Ascending aorta (tissue), 2 donors: ENCODE data around the gene ANAPC16. TPM values are rescaled to one million over a fixed set of nuclear protein-coding genes. Genes with fewer than 3 reads are reported as not detected.

Experiments used
- DNase-seq, 2 donors: peaks; one replicate each; pipeline ENCODE4 v3.0.0-alpha.2; 2019; ENCODE audit warnings: low spot score in 2 of 2
- H3K27ac ChIP-seq, 2 donors: fragments of 200-600 bp; sonication (generic); one replicate each; pipeline ENCODE4 v1.5.1; 2016 to 2017; ENCODE audit warnings: mild to moderate bottlenecking in 1 of 2
- H3K27me3 ChIP-seq: fragments of 200-600 bp; sonication (generic); one replicate; pipeline ENCODE4 v1.5.1; 2017
- H3K36me3 ChIP-seq, 2 donors: fragments of 200-600 bp; sonication (generic); one replicate each; pipeline ENCODE4 v1.5.1; 2016
- H3K4me1 ChIP-seq, 2 donors: fragments of 200-600 bp; sonication (generic); one replicate each; pipeline ENCODE4 v1.5.1; 2016 to 2017; ENCODE audit warnings: mild to moderate bottlenecking in 1 of 2
- H3K4me3 ChIP-seq, 2 donors: fragments of 200-600 bp; sonication (generic); one replicate each; pipeline ENCODE4 v1.5.1; 2016 to 2017; ENCODE audit warnings: mild to moderate bottlenecking in 1 of 2
- H3K9me3 ChIP-seq, 2 donors: fragments of 200-600 bp; sonication (generic); one replicate each; pipeline ENCODE4 v1.5.1; 2016
- intact Hi-C: fragments of 100-400 bp; cut with DNase I; formaldehyde crosslinking; loops from one replicate; pipeline ENCODE4 v1.15.1; 2023
- total RNA-seq: library from RNA; depleted of rRNA; stranded (reverse); fragments of >200 nt; gene quantifications from one replicate; pipeline ENCODE4 v1.1.0, GENCODE V29; 2016
- TF ChIP-seq, protein P1 (sequence below), 3 experiments: fragments of 200-600 bp in 2 of 3; fragments of 450-650 bp in 1 of 3; sonication (generic) in 2 of 3; IDR thresholded peaks; one replicate each; pipeline ENCODE4 v1.5.1; 2016 to 2019; ENCODE audit warnings: antibody characterized with exemption in 3 of 3, mild to moderate bottlenecking in 1 of 3, moderate library complexity in 1 of 3

Gene ANAPC16
- total RNA-seq, 1 donor from 2014 or later: 22.8 TPM

GRCh38 chr10:72218325-72218724, 2.5 kb downstream of the ANAPC16 start:
- Histone ChIP-seq H3K9me3 (no peaks in the 10 kb centered on the region), H3K4me1 (peaks cover 5 to 46% of the 10 kb centered on the region in 2 donors), H3K27ac (peak overlapping the region; percentile 78 to 93), H3K27me3 (no peaks in the 10 kb centered on the region), H3K36me3 (peaks cover 4 to 12% of the 10 kb centered on the region in 2 donors), H3K4me3 (peak overlapping the region; percentile 6 to 14)
- DNase-seq: no peak
- intact Hi-C loops: loop anchor here (5.0 kb wide), 1 partner anchor 99 kb away; no protein-coding TSS in a partner anchor
- TF ChIP-seq, protein P1, sequence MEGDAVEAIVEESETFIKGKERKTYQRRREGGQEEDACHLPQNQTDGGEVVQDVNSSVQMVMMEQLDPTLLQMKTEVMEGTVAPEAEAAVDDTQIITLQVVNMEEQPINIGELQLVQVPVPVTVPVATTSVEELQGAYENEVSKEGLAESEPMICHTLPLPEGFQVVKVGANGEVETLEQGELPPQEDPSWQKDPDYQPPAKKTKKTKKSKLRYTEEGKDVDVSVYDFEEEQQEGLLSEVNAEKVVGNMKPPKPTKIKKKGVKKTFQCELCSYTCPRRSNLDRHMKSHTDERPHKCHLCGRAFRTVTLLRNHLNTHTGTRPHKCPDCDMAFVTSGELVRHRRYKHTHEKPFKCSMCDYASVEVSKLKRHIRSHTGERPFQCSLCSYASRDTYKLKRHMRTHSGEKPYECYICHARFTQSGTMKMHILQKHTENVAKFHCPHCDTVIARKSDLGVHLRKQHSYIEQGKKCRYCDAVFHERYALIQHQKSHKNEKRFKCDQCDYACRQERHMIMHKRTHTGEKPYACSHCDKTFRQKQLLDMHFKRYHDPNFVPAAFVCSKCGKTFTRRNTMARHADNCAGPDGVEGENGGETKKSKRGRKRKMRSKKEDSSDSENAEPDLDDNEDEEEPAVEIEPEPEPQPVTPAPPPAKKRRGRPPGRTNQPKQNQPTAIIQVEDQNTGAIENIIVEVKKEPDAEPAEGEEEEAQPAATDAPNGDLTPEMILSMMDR (IDR thresholded peaks at IDR 0.05): no peak

- H3K27me3 ChIP-seq: no peaks in the 10 kb centered on the region
- peaks cover 4 to 12% of the 10 kb centered on the region in 2 donors for H3K36me3 ChIP-seq
- intact Hi-C loops: loop anchor here (5.0 kb wide), 1 partner anchor 99 kb away; no protein-coding TSS in a partner anchor
- DNase-seq: no peak
- TF ChIP-seq, protein P1 (IDR thresholded peaks at IDR 0.05): no peak
- peak overlapping the region; percentile 78 to 93 for H3K27ac ChIP-seq
- H3K4me3 ChIP-seq: peak overlapping the region; percentile 6 to 14
- H3K9me3 ChIP-seq: no peaks in the 10 kb centered on the region
- H3K4me1 ChIP-seq: peaks cover 5 to 50% of the 10 kb centered on the region in 2 donors
These were observed 2.9 kb downstream of the ANAPC16 start for GRCh38 chr10:72218726-72219125.

DNA sequence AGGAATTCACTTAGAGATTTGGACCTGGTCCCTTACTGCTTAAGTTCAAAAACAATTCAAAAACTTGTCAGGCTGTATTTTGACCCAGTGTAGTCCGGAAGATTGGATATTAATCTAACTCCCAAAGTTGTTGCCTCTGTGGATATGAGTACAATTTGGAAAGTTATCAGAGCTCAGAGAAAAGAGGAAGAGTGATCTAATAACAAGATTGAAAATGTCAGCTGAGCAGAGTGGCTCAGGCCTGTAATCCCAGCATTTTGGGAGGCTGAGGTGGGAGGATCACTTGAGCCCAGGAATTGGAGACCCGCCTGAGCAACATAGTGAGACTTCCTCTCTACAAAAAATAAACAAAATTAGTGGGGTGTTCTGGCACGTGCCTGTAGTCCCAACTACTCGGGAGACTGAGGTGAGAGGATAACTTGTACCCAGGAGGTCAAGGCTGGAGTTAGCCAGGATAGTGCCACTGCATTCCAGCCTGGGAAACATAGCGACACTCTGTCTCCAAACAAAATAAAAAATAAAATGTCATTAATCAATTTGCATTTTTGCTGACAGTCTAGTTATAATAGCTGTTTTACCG, 3.5 kb downstream of the ANAPC16 start:
- H3K4me3 ChIP-seq: no peak overlapping the region
- no peaks in the 10 kb centered on the region for H3K27me3 ChIP-seq
- peaks cover 5 to 56% of the 10 kb centered on the region in 2 donors for H3K4me1 ChIP-seq
- intact Hi-C loops: loop anchor here (5.0 kb wide), 1 partner anchor 98 kb away; no protein-coding TSS in a partner anchor
- no peaks in the 10 kb centered on the region for H3K9me3 ChIP-seq
- peaks cover 4 to 16% of the 10 kb centered on the region in 2 donors for H3K36me3 ChIP-seq
- H3K27ac ChIP-seq: peak overlapping the region; percentile 78 to 93
- no peak for DNase-seq
- TF ChIP-seq, protein P1 (IDR thresholded peaks at IDR 0.05): no peak

DNA sequence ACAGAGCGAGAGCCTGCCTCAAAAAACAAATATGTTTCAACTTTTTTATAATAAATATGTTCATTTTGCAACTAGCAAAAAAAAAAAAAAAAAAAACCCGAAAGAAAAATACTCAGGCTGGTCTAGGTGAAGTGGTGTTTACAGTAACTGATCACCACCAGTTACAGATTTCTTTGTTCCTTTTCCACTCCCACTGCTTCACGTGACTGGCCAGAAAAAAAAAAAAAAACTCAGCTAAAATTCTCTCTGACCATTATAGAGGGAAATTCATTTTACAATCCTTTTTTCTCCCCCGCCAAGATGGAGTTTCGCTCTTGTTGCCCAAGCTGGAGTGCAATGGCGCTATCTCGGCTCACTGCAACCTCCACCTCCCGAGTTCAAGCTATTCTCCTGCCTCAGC, 4.8 kb downstream of the ANAPC16 start:
- no peak overlapping the region for H3K4me3 ChIP-seq
- H3K27me3 ChIP-seq: no peaks in the 10 kb centered on the region
- DNase-seq: no peak
- intact Hi-C loops: no loop called here
- peak overlapping the region; percentile 19 to 78 for H3K27ac ChIP-seq
- no peaks in the 10 kb centered on the region for H3K9me3 ChIP-seq
- peaks cover 4 to 28% of the 10 kb centered on the region in 2 donors for H3K36me3 ChIP-seq
- TF ChIP-seq, protein P1 (IDR thresholded peaks at IDR 0.05): no peak
- peaks cover 5 to 54% of the 10 kb centered on the region in 2 donors for H3K4me1 ChIP-seq

GRCh38 chr10:72221278-72221677, 5.5 kb downstream of the ANAPC16 start:
- peak overlapping the region; percentile 63 to 85 for H3K27ac ChIP-seq
- DNase-seq: no peak
- TF ChIP-seq, protein P1 (IDR thresholded peaks at IDR 0.05): no peak
- H3K27me3 ChIP-seq: no peaks in the 10 kb centered on the region
- H3K9me3 ChIP-seq: no peaks in the 10 kb centered on the region
- H3K4me3 ChIP-seq: no peak overlapping the region
- H3K4me1 ChIP-seq: peaks cover 5 to 56% of the 10 kb centered on the region in 2 donors
- intact Hi-C loops: no loop called here
- peaks cover 4 to 35% of the 10 kb centered on the region in 2 donors for H3K36me3 ChIP-seq
